DOHH2 (cell line): Measurements from ENCODE around the gene MSLN.

Experiments
- H3F3A ChIP-seq: fragments of 200-600 bp; sonication (generic), shearing (Covaris generic); 2 replicates; pipeline ENCODE4 v1.6.0; 2016; ENCODE audit warnings: antibody characterized with exemption, mild to moderate bottlenecking; ENCODE audit not compliant: control insufficient read depth, insufficient read depth
- H3K27ac ChIP-seq: fragments of 200-600 bp; sonication (generic); 2 replicates; pipeline ENCODE4 v1.5.1; 2014; ENCODE audit warnings: low read depth, mild to moderate bottlenecking, low read length, moderate library complexity
- H3K27me3 ChIP-seq: fragments of 200-600 bp; sonication (generic); 2 replicates; pipeline ENCODE4 v1.6.1; 2014; ENCODE audit warnings: mild to moderate bottlenecking, low read length, mixed read lengths; ENCODE audit not compliant: control insufficient read depth
- H3K36me3 ChIP-seq: fragments of 200-600 bp; sonication (generic); 2 replicates; pipeline ENCODE4 v1.6.1; 2014; ENCODE audit warnings: mild to moderate bottlenecking, low read length, moderate library complexity, mixed read lengths; ENCODE audit not compliant: control insufficient read depth
- H3K4me1 ChIP-seq: fragments of 200-600 bp; sonication (generic); 2 replicates; pipeline ENCODE4 v1.6.1; 2014; ENCODE audit warnings: mild to moderate bottlenecking, low read length, mixed read lengths; ENCODE audit not compliant: control insufficient read depth
- H3K4me2 ChIP-seq: fragments of 200-600 bp; sonication (generic); 2 replicates; pipeline ENCODE4 v1.6.0; 2014; ENCODE audit warnings: mild to moderate bottlenecking, low read length, moderate library complexity
- H3K4me3 ChIP-seq: fragments of 200-600 bp; sonication (generic); 2 replicates; pipeline ENCODE4 v1.5.1; 2014; ENCODE audit warnings: mild to moderate bottlenecking, low read length, mixed read lengths
- H3K79me2 ChIP-seq: fragments of 200-600 bp; sonication (generic); 2 replicates; pipeline ENCODE4 v1.6.1; 2014; ENCODE audit warnings: mild to moderate bottlenecking, low read length, mixed read lengths; ENCODE audit not compliant: control insufficient read depth
- H3K9me2 ChIP-seq: fragments of 200-600 bp; sonication (generic); replicated peaks from 2 replicates; pipeline ENCODE4 v1.6.1; 2014; ENCODE audit warnings: mild to moderate bottlenecking, low read length, mixed read lengths; ENCODE audit not compliant: control insufficient read depth
- H3K9me3 ChIP-seq: fragments of 200-600 bp; sonication (generic); 2 replicates; pipeline ENCODE4 v1.6.1; 2014; ENCODE audit warnings: antibody characterized with exemption, low read length, mixed read lengths; ENCODE audit not compliant: control insufficient read depth, insufficient read depth
- H4K20me1 ChIP-seq: fragments of 200-600 bp; sonication (generic); 2 replicates; pipeline ENCODE4 v1.6.0; 2014; ENCODE audit warnings: low read depth, mild to moderate bottlenecking, antibody characterized with exemption, low read length, moderate library complexity; ENCODE audit not compliant: control insufficient read depth, insufficient read depth
- CTCF ChIP-seq: fragments of 200-600 bp; sonication (generic); IDR thresholded peaks from one replicate; pipeline ENCODE4 v1.5.1; 2014; ENCODE audit warnings: antibody characterized with exemption, mild to moderate bottlenecking, low read depth, low read length; ENCODE audit not compliant: poor library complexity, severe bottlenecking
- EZH2phosphoT487 ChIP-seq: fragments of 200-600 bp; sonication (generic); IDR thresholded peaks from 2 replicates; pipeline ENCODE4 v1.6.1; 2017; ENCODE audit warnings: borderline replicate concordance, mild to moderate bottlenecking, antibody characterized with exemption, low read length, moderate library complexity, mixed read lengths

Gene MSLN

DNA sequence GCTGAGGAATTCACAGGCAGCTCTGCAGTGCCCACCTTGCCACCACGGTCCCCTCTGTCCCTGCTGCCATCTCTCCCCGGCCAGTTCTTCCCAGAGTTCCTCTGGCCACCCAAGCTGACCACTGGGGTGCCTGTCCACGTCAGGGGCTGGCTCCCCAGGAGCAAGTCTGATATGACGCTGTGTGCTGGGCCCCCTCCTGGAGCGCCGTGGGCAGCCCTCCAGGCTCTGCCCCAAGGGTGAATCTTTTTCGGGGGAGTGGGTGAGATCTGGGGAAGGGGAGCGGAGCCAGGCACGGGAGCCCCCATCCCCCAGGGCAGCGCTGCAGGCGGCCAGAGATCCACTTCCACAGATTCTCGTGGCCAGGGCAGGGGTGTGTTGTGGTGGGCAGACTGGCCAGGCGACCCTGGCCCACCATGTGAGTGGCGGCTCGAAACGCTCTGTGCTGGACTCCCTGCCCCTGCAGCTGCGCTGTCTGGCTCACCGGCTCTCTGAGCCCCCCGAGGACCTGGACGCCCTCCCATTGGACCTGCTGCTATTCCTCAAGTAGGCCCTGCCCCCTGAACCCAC, 3.7 kb downstream of the MSLN start:
- Histone ChIP-seq H3K9me3 (no peaks in the 10 kb centered on the region), H3K27ac (no peak overlapping the region), H3K4me1 (no peaks in the 10 kb centered on the region), H3K27me3 (no peaks in the 10 kb centered on the region), H4K20me1 (no peaks in the 10 kb centered on the region), H3F3A (no peaks in the 10 kb centered on the region), H3K9me2 (no peaks in the 10 kb centered on the region), H3K4me2 (no peak overlapping the region), H3K4me3 (no peak overlapping the region), H3K36me3 (no peaks in the 10 kb centered on the region), H3K79me2 (no peaks in the 10 kb centered on the region)
- TF ChIP-seq EZH2phosphoT487, result no peak
- TF ChIP-seq CTCF, result no peak

- H3K9me3 ChIP-seq, result no peaks in the 10 kb centered on the region
- TF ChIP-seq EZH2phosphoT487 (no peak), CTCF (no peak)
- no peak overlapping the region for H3K4me3 ChIP-seq
- no peaks in the 10 kb centered on the region for H3K9me2 ChIP-seq
- no peaks in the 10 kb centered on the region for H3F3A ChIP-seq
- no peak overlapping the region for H3K27ac ChIP-seq
- no peaks in the 10 kb centered on the region for H3K27me3 ChIP-seq
- H4K20me1 ChIP-seq, result no peaks in the 10 kb centered on the region
- H3K4me2 ChIP-seq, result no peak overlapping the region
- no peaks in the 10 kb centered on the region for H3K36me3 ChIP-seq
- H3K4me1 ChIP-seq, result no peaks in the 10 kb centered on the region
- H3K79me2 ChIP-seq, result no peaks in the 10 kb centered on the region
These were observed 4.4 kb downstream of the MSLN start for GRCh38 chr16:764848-765487.

DNA sequence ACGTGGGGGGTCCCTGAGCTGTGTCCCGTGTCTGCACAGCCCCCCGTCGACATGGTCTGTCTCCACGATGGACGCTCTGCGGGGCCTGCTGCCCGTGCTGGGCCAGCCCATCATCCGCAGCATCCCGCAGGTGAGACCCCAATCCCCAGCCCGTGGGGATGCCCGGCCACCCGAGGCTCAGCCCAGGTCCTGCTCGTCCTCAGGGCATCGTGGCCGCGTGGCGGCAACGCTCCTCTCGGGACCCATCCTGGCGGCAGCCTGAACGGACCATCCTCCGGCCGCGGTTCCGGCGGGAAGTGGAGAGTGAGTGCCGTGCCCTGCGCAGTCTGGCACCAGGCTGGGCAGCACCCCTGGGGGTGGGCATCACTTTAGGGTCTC, 4.9 kb downstream of the MSLN start:
- H3K27me3 ChIP-seq, result no peaks in the 10 kb centered on the region
- no peak overlapping the region for H3K4me2 ChIP-seq
- TF ChIP-seq EZH2phosphoT487, result no peak
- TF ChIP-seq CTCF, result no peak
- H3K9me2 ChIP-seq, result no peaks in the 10 kb centered on the region
- no peaks in the 10 kb centered on the region for H4K20me1 ChIP-seq
- H3K79me2 ChIP-seq, result no peaks in the 10 kb centered on the region
- no peak overlapping the region for H3K4me3 ChIP-seq
- H3K27ac ChIP-seq, result no peak overlapping the region
- no peaks in the 10 kb centered on the region for H3F3A ChIP-seq
- no peaks in the 10 kb centered on the region for H3K4me1 ChIP-seq
- H3K9me3 ChIP-seq, result no peaks in the 10 kb centered on the region
- no peaks in the 10 kb centered on the region for H3K36me3 ChIP-seq
